Embryonic facial prominence (tissue), 1 donor: ENCODE measurements around the gene MYLK.
A peak's percentile ranks its signal among the peaks of the same experiment; 100 is the strongest.
"Not testable (repeated sequence)": the region's sequence is repeated elsewhere in the genome, so short reads cannot be mapped to it uniquely, and the experiment has no call there.

Source experiments
- DNase-seq: peaks from one replicate; pipeline ENCODE4 v3.0.0-alpha.2; 2016; ENCODE audit errors: extremely low spot score

The MYLK gene

GRCh38 chr3:123723522-123724168, 160.5 kb downstream of the MYLK start:
- DNase-seq = peak; percentile 51

GRCh38 chr3:123723070-123723469, 161.1 kb downstream of the MYLK start:
- no peak for DNase-seq

- DNase-seq = no peak
Observed at GRCh38 chr3:123722456-123722855, 161.7 kb downstream of the MYLK start.

DNA sequence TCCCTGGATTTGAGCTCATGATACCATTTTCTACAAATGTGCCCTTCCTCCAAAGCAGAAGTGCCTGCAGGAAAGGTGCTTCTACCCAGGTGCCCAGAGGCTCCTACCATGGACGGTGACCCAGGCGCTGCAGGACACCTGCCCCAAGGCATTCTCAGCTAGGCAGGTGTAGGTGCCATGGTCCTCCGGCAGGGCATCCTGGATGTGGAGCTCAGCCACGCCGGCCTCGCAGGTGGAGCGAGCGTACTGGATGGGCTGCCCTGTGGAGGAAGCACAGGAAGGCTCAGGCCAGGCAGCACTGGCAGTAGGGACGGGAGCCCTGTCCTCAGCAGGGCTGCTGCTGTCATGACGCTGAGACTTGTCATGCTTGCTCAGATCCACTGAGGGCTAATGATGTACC, 162.1 kb downstream of the MYLK start:
- DNase-seq = no peak

GRCh38 chr3:123721095-123721689, 162.9 kb downstream of the MYLK start:
- not testable (repeated sequence) for DNase-seq

GRCh38 chr3:123720638-123721037, 163.5 kb downstream of the MYLK start:
- no peak for DNase-seq

DNA sequence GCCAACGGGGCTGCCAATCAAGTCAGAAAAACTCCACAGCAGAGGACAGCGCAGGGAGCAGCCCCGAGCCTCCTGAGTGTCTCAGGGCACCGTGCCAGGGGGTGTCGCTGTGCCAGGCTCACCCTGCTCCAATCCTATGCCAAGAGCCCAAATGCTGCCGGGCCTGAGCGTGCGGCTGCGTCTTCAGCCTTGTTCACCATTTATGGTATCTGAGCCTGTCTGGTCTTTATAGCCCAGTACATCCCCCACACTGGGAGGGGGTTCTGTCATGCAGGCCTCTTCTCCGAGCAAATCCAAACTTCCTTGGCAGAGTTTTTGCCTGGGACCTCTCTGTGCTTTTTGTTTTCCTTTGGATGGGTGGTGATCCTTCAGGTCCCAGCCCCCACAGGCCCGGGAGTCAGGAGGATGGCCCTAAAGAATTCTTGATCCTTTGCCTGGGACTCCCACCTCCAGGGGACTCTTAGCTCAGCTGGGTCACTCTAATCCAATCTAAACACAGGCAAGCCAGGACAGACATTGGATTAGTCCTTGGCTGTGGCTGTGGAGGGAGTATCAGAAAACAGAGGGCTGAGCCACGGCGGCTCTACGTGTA, 164.2 kb downstream of the MYLK start:
- DNase-seq = no peak

DNA sequence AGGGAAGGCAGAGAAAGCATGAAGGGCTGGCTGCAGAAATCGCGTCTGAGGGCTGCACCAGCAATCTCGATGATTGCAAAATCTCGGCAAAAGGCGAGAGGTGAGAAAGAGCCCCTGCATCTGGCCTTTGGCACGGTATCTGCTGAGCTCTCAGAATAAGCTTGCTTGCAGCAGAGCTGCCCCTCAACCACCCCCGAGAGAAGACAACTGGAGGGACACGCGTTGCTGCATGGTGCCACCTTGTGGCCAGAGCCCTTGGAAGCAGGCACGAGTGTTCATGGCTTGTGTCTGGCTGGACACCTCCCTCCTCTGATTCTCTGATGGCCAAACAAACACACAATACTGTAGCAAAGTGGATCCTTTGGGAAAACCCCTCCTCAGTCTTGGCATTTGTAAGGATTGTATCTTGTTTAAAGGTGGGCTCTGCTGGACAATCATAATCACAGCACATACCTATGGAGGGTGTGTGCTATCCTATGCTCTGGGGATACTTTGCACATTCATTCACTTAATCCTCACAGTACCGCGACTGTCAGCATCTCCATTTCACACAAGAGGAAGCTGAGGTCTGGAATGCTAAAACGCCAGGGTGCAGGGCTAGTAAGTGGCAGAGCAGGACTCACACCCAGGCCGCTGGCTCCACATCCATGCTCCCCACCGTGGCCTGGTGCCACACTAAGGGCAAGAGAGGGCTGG, 164.9 kb downstream of the MYLK start:
- not testable (repeated sequence) for DNase-seq

DNA sequence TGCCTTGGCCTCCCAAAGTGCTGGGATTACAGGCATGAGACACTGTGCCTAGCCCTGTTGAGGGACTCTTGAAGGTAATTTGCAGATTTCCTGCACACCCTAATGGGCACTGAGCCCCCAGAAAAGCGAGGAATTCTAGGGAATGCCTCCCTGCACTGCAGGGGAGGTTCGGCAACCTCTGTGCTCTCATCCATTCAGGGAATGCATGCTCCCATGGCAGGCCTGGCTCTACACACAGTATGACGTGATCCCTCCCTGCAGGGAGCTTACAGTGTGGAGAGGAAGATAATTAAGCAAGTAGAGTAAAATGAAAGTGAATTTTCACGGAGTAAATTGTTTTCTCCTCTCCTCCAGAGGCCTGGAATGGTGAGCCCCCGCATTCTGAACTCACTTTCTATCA, 166.0 kb downstream of the MYLK start:
- no peak for DNase-seq

- DNase-seq = not testable (repeated sequence)
Observed at GRCh38 chr3:123717451-123717850, 166.7 kb downstream of the MYLK start.

- peak; percentile 29 for DNase-seq
Observed at GRCh38 chr3:123716411-123716810, 167.7 kb downstream of the MYLK start.

DNA sequence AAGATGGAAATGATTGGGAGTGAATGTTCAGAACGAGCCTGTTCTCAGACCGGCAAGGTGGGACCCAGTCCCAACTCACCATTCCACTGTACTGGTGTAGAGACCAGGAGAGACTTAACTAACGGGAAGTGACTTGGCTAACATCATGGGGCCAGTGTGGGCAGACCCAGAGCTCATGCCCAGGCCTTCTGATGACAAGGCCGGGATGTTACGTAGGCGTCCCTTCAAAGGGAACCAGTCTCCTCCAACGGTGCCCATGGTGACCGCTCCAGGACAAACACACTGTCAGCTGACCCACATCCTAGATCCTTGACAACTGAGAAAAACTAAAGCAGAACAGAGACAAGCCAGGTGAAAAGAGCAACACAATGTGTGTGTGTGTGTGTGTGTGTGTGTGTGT, 170.9 kb downstream of the MYLK start:
- no peak for DNase-seq

GRCh38 chr3:123712077-123712860, 171.9 kb downstream of the MYLK start:
- no peak for DNase-seq

DNA sequence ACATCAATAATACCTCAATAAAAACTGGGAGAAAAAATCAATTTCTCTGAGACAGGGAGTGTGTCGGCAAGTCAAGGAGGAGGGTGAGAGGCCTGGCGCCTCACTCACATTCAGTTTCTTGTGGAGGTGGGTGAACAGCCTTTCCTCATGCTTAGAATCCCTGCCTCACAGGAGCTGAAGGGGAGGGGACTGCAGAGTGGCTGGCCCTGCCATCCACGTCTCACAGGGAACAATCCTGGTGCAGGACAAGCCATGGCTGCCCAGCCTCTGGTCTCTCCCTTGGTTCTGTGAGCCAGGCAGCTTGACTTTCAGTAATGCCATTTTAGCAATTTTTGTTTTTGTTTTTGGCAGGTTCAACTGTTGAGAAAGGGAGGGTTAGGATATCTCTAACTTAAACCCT, 172.8 kb downstream of the MYLK start:
- no peak for DNase-seq

GRCh38 chr3:123708531-123708930, 175.6 kb downstream of the MYLK start:
- DNase-seq = no peak

- DNase-seq = not testable (repeated sequence)
Observed at GRCh38 chr3:123707641-123708040, 176.5 kb downstream of the MYLK start.

DNA sequence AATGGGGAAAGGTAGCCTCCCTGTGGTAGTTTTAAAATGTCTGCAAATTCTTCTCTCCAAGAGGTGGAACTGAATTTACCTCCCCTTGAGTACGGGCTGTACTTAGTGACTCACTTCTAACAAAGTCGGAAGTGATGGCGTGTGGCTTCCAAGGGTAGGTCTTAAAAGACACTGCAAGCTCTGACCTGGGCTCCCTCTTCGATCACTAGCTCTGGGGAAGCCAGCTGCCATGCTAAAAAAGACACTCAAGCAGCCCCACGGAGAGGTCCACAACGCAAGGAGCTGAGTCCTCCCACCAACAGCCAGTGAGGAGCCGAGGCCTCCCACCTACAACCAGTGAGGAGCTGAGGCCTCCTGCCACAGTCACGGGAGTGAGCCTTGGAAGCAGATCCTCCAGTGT, 177.3 kb downstream of the MYLK start:
- no peak for DNase-seq

GRCh38 chr3:123705488-123706285, 178.4 kb downstream of the MYLK start:
- no peak for DNase-seq

GRCh38 chr3:123703663-123704062, 180.5 kb downstream of the MYLK start:
- DNase-seq = not testable (repeated sequence)

DNA sequence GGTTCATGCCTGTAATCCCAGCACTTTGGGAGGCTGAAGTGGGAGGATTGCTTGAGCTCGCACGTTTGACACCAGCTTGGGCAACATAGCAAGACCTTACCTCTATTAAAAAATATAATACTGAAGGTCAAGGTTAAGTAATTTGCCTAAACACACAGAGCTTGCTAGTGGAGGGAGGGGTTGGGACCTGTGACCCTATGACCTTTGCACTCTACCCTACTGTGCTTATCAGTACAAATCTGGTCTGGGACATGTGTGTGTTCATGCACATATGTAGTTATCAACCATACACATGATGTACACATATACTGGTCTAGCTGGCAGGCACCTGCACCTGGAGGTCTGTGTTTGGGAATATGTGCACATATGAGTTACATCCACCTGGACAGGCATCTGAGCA, 181.4 kb downstream of the MYLK start:
- no peak for DNase-seq

DNA sequence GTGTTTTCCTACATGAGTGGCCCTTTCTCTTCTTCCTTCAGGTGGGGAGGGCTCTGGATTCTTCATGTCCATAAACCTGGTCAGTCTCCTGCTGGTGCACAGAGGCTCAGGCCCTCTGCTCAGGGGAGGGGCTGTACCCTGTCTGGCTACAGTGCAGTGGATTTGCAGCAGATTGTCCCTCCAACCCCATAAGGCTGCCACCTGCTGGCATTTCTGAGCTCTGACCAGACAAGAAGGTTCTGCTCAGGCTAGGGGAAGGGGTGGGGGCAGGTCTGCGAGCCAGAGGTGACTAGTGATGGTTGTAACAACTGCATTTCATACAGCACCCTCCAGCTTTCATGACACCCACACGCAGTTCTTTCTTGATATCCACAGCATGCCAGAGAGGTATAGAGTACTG, 182.1 kb downstream of the MYLK start:
- not testable (repeated sequence) for DNase-seq
